Measurements from ENCODE around the gene DAP3.
"Not testable (repeated sequence)": the region's sequence is repeated elsewhere in the genome, so short reads cannot be mapped to it uniquely, and the experiment has no call there.

- TF ChIP-seq ZNF565 (CRISPR knock-in tag; conservative IDR thresholded peaks at IDR 0.05; ENCODE audit: low read depth); BACH2 (CRISPR knock-in tag; IDR thresholded peaks at IDR 0.05; ENCODE audit: borderline replicate concordance); ZFP3 (CRISPR knock-in tag; IDR thresholded peaks at IDR 0.05); ZC3H10 (CRISPR knock-in tag; IDR thresholded peaks at IDR 0.05); PATZ1 (CRISPR knock-in tag; IDR thresholded peaks at IDR 0.05; ENCODE audit: borderline replicate concordance): not testable (repeated sequence)
Observed at GRCh38 chr1:155697616-155698015, 8.7 kb downstream of the DAP3 start.

Measured in SK-N-SH treated with all-trans-retinoic acid at 6 μM for 48 hours (cell line).